ENCODE measurements around the gene PPOX.
A peak's percentile ranks its signal among the peaks of the same experiment; 100 is the strongest.

Gene PPOX

GRCh38 chr1:161198897-161199431, 32.7 kb downstream of the PPOX start, which contains the start of gene ADAMTS4:
Gene ADAMTS4, minus strand, starts transcription at chr1:161199054. Its CDS starts 427 bp downstream, at chr1:161198627.
- DNase-seq = no peak

- DNase-seq = no peak
Measured at GRCh38 chr1:161199506-161200139, 33.4 kb downstream of the PPOX start.

GRCh38 chr1:161200421-161200991, 34.3 kb downstream of the PPOX start:
- DNase-seq = no peak

- DNase-seq = no peak
Measured at GRCh38 chr1:161200992-161201835, 35.0 kb downstream of the PPOX start.

- peak; percentile 98 for DNase-seq
Measured at GRCh38 chr1:161201836-161202712, 35.8 kb downstream of the PPOX start, which contains the start of gene NDUFS2. Gene NDUFS2, plus strand, starts transcription at chr1:161202367. Its CDS starts 19 bp downstream, at chr1:161202386.

- no peak for DNase-seq
Measured at GRCh38 chr1:161206411-161207140, 40.4 kb downstream of the PPOX start.

- DNase-seq = no peak
Measured at GRCh38 chr1:161207173-161207572, 40.9 kb downstream of the PPOX start.

- DNase-seq = peak; percentile 66
Measured at GRCh38 chr1:161209790-161210409, 43.7 kb downstream of the PPOX start.

- no peak for DNase-seq
Measured at GRCh38 chr1:161214369-161214768, 48.1 kb downstream of the PPOX start.

- DNase-seq = no peak
Measured at GRCh38 chr1:161215076-161215475, 48.9 kb downstream of the PPOX start, which contains the start of gene FCER1G. Gene FCER1G, plus strand, starts transcription at chr1:161215295. Its CDS starts 27 bp downstream, at chr1:161215322.

GRCh38 chr1:161216945-161217712, 50.9 kb downstream of the PPOX start:
- DNase-seq = no peak

GRCh38 chr1:161217831-161218230, 51.6 kb downstream of the PPOX start:
- DNase-seq = no peak

- DNase-seq = no peak
Measured at GRCh38 chr1:161218301-161219077, 52.3 kb downstream of the PPOX start.

GRCh38 chr1:161219078-161219892, 53.1 kb downstream of the PPOX start:
- no peak for DNase-seq

- DNase-seq = no peak
Measured at GRCh38 chr1:161220002-161220401, 53.8 kb downstream of the PPOX start.

All from NCI-H2081 treated with DMSO at 0.1 percent for 48 hours (cell line).